A673 (cell line): ENCODE measurements around the gene ADCY5. TPM values are rescaled to one million over a fixed set of nuclear protein-coding genes. Genes with fewer than 3 reads are reported as not detected.

Experiments
- BruUV-seq: library from RNA; stranded (reverse); fragments of 400-500 nt; replicated peaks from 2 replicates; lab custom pipeline; 2021; lab: Mats Ljungman, UMichigan
- CTCF ChIA-PET: fragments of 300-600 bp; sonication (Branson Sonifier 250); formaldehyde crosslinking; loops from one replicate; lab custom pipeline; 2022; ENCODE audit warnings: antibody characterized with exemption; lab: Charles Lee
- POLR2A ChIA-PET: fragments of 300-600 bp; sonication (Branson Sonifier 250); formaldehyde crosslinking; loops from one replicate; lab custom pipeline; 2022; ENCODE audit warnings: antibody characterized with exemption; ENCODE audit not compliant: low non-redundant PET; lab: Charles Lee
- DNase-seq: peaks from one replicate; pipeline ENCODE4 v3.0.0-alpha.2; 2015; ENCODE audit warnings: low spot score
- H3K27ac ChIP-seq: fragments of 200-600 bp; sonication (generic); 2 replicates; pipeline ENCODE4 v1.5.1; 2016; ENCODE audit warnings: mixed run types, low read depth, mild to moderate bottlenecking, mixed read lengths, antibody characterized with exemption, low read length; ENCODE audit not compliant: poor library complexity, severe bottlenecking
- H3K27me3 ChIP-seq: fragments of 200-600 bp; sonication (generic); replicated peaks from 2 replicates; pipeline ENCODE4 v1.6.1; 2017; ENCODE audit warnings: mixed run types, low read depth, mild to moderate bottlenecking, mixed read lengths, antibody characterized with exemption, low read length; ENCODE audit not compliant: insufficient read depth, poor library complexity
- H3K36me3 ChIP-seq: fragments of 200-600 bp; sonication (generic); 2 replicates; pipeline ENCODE4 v1.6.1; 2016; ENCODE audit warnings: mixed run types, mild to moderate bottlenecking, mixed read lengths, antibody characterized with exemption, low read length; ENCODE audit not compliant: insufficient read depth, poor library complexity, severe bottlenecking
- H3K4me1 ChIP-seq: fragments of 200-600 bp; sonication (generic); 2 replicates; pipeline ENCODE4 v1.6.1; 2017; ENCODE audit warnings: mixed run types, mild to moderate bottlenecking, mixed read lengths, antibody characterized with exemption, low read length; ENCODE audit not compliant: insufficient read depth, poor library complexity, severe bottlenecking
- H3K4me3 ChIP-seq: fragments of 200-600 bp; sonication (generic); 2 replicates; pipeline ENCODE4 v1.5.1; 2016; ENCODE audit warnings: low read depth, mixed run types, mild to moderate bottlenecking, mixed read lengths, low read length; ENCODE audit not compliant: poor library complexity, severe bottlenecking
- H3K9me3 ChIP-seq: fragments of 200-600 bp; sonication (generic); 2 replicates; pipeline ENCODE4 v1.6.1; 2016; ENCODE audit warnings: mixed run types, low read depth, mild to moderate bottlenecking, mixed read lengths, antibody characterized with exemption, low read length; ENCODE audit not compliant: poor library complexity, severe bottlenecking
- EZH2 ChIP-seq: fragments of 200-600 bp; sonication (generic); IDR thresholded peaks from 2 replicates; pipeline ENCODE4 v1.6.1; 2017; ENCODE audit warnings: borderline replicate concordance, low read depth, mild to moderate bottlenecking, mixed read lengths, antibody characterized with exemption, low read length; ENCODE audit not compliant: poor library complexity, severe bottlenecking
- intact Hi-C: fragments of 100-400 bp; cut with micrococcal nuclease; formaldehyde crosslinking; loops from one replicate; pipeline ENCODE4 v1.10.0; 2022; ENCODE audit not compliant: unreplicated experiment
- total RNA-seq: library from RNA; stranded (reverse); gene quantifications from 2 replicates; pipeline ENCODE4 v1.2.3, GENCODE V29; 2021
- TF ChIP-seq, protein P1 (sequence below): fragments of 300-800, 200-600 bp; sonication (generic); conservative IDR thresholded peaks from 2 replicates; pipeline ENCODE4 v1.5.1; 2017; ENCODE audit warnings: low read depth, mild to moderate bottlenecking, antibody characterized with exemption, low read length, moderate library complexity, mixed read lengths

The ADCY5 gene
- total RNA-seq, 1 experiment from 2014 or later = 0.21 TPM

DNA sequence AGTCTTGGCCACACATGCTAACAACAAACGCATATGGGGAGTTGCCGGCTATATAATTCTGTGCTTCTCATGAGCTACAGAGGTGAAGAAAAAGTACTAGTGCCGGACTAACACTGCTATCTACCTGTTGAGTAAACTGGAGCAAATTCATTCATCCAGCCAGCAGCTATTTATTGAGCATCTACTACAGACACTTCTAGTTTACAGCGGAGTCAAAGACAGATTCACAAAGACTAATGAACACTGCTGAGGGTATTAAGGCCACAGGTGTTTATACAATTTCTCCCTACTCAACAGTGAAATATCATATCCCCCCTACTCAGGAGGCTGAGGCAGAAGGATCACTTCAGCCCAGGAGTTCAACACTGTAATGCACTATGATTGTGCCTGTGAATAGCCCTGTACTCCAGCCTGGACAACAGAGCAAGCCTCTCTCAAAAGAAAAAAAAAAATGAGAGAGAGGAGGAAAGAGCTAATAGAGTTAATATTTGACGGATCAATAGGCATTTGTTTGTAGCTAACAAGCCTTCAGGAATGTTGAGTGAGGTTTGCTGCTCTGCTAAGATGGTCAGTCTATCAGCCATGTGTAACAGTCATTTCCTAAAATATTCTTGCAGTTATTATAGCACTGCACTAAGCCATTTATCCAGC lies 17.8 kb downstream of the ADCY5 start:
- H3K4me3 ChIP-seq = no peak overlapping the region
- no TSS peak for BruUV-seq
- intact Hi-C loops = no loop called here
- no peaks in the 10 kb centered on the region for H3K4me1 ChIP-seq
- H3K36me3 ChIP-seq = no peaks in the 10 kb centered on the region
- no peak overlapping the region for H3K27ac ChIP-seq
- TF ChIP-seq EZH2 = no peak
- TF ChIP-seq, protein P1, sequence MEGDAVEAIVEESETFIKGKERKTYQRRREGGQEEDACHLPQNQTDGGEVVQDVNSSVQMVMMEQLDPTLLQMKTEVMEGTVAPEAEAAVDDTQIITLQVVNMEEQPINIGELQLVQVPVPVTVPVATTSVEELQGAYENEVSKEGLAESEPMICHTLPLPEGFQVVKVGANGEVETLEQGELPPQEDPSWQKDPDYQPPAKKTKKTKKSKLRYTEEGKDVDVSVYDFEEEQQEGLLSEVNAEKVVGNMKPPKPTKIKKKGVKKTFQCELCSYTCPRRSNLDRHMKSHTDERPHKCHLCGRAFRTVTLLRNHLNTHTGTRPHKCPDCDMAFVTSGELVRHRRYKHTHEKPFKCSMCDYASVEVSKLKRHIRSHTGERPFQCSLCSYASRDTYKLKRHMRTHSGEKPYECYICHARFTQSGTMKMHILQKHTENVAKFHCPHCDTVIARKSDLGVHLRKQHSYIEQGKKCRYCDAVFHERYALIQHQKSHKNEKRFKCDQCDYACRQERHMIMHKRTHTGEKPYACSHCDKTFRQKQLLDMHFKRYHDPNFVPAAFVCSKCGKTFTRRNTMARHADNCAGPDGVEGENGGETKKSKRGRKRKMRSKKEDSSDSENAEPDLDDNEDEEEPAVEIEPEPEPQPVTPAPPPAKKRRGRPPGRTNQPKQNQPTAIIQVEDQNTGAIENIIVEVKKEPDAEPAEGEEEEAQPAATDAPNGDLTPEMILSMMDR = no peak
- H3K27me3 ChIP-seq = peaks cover 7% of the 10 kb centered on the region
- DNase-seq = no peak
- POLR2A ChIA-PET = no interaction called here
- H3K9me3 ChIP-seq = no peaks in the 10 kb centered on the region
- CTCF ChIA-PET = interaction anchor here (0.7 kb wide), 1 partner anchor 1856 kb away, joined by 3 read pairs; no protein-coding TSS in a partner anchor

DNA sequence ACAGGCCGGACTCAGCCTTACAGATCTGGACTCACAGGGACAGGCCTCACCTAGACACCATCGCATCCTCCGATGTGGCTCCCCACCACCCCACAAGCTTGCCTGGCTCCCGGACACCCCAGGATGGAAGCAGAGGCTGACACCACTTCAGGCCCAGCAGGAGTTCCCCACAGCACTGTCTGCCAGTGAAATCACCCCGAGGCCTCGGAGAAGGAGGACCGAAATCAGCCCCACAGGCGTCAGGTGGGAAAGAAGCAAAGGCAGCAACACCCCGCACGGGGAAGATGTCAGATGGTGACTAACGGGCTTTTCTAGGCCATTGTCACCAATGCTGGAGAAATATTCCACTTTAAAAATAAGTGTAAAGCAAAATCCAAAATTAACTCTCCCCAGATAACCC lies 18.6 kb downstream of the ADCY5 start:
- TF ChIP-seq, protein P1 = no peak
- no peak for TF ChIP-seq EZH2
- ChIA-PET POLR2A (no interaction called here), CTCF (no interaction called here)
- Histone ChIP-seq H3K4me3 (no peak overlapping the region), H3K36me3 (no peaks in the 10 kb centered on the region), H3K27me3 (peaks cover 7% of the 10 kb centered on the region), H3K27ac (no peak overlapping the region), H3K4me1 (no peaks in the 10 kb centered on the region), H3K9me3 (no peaks in the 10 kb centered on the region)
- no TSS peak for BruUV-seq
- intact Hi-C loops = no loop called here
- no peak for DNase-seq

DNA sequence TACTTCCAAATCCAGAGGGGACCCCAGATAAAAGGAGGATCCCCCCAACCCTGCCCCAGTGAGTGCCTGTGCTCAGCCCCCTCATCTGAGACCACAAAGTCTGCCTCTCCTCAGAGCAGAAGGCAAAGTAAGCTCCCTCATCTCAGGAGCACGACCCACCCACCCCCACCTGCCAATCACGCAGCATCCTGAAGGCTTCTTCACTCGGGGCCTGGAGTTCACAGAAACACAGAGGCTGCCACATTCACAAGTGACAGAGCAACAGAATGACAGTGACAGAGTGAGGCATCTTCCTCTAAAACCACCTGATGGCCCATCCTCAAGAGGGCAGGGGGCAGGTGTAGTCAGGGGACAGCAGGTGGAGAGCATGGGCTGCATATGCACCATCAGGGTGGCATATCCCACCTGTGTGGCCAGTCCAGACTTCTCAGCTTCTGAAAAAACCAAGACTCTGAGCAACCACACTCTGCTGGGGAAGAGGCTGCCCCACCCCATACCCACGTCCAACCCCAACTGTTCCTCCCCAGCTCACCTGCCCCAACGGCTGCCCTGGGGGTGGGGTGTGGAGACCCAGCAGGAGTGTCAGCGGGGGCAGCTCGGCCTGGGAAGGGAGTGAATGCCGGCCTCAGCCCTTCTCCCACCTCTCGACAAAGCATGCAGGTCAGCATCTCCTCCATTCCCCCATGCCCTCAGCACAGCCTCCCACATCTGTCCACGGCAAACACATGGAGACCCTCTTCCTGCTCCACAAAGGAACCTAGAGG lies 19.3 kb downstream of the ADCY5 start:
- TF ChIP-seq, protein P1 = no peak
- Histone ChIP-seq H3K4me3 (no peak overlapping the region), H3K36me3 (no peaks in the 10 kb centered on the region), H3K9me3 (no peaks in the 10 kb centered on the region), H3K27ac (no peak overlapping the region), H3K27me3 (peaks cover 7% of the 10 kb centered on the region), H3K4me1 (no peaks in the 10 kb centered on the region)
- ChIA-PET CTCF (no interaction called here), POLR2A (no interaction called here)
- no peak for DNase-seq
- intact Hi-C loops = no loop called here
- BruUV-seq = no TSS peak
